Left ventricle myocardium inferior (tissue), 1 donor: ENCODE measurements around the gene HDLBP. TPM values are rescaled to one million over a fixed set of nuclear protein-coding genes. Genes with fewer than 3 reads are reported as not detected.

ENCODE experiments used
- DNase-seq: peaks from one replicate; pipeline ENCODE4 v3.0.0-alpha.2; 2020
- H3K27ac ChIP-seq: fragments of 200-600 bp; replicated peaks from 2 replicates; pipeline ENCODE4 v1.8.0; 2021
- H3K27me3 ChIP-seq: fragments of 200-600 bp; 2 replicates; pipeline ENCODE4 v1.8.0; 2021; ENCODE audit warnings: low read depth
- H3K36me3 ChIP-seq: fragments of 200-600 bp; 2 replicates; pipeline ENCODE4 v1.8.0; 2021
- H3K4me1 ChIP-seq: fragments of 200-600 bp; 2 replicates; pipeline ENCODE4 v1.8.0; 2021
- H3K4me3 ChIP-seq: fragments of 200-600 bp; 2 replicates; pipeline ENCODE4 v1.8.0; 2021; ENCODE audit warnings: mild to moderate bottlenecking, moderate library complexity
- H3K9me3 ChIP-seq: fragments of 200-600 bp; replicated peaks from 2 replicates; pipeline ENCODE4 v1.8.0; 2021
- CTCF ChIP-seq: fragments of 200-600 bp; IDR thresholded peaks from 2 replicates; pipeline ENCODE4 v1.8.0; 2021; ENCODE audit warnings: antibody characterized with exemption, mild to moderate bottlenecking, borderline replicate concordance
- intact Hi-C: fragments of 100-400 bp; cut with micrococcal nuclease; formaldehyde crosslinking; loops from one replicate; pipeline ENCODE4 v1.11.0; 2022
- total RNA-seq: library from RNA; stranded (reverse); fragmentation: NEBNext Ultra II Directional; extraction: Animal tissue kit (Norgen Biotek cat#: 25700); gene quantifications from one replicate; pipeline ENCODE4 v1.2.1, GENCODE V29; 2021
- donor health status: DM: no; HTN: yes; CAD: no; lungs with severe emphysema.

Gene HDLBP
- total RNA-seq, 1 donor from 2014 or later = 365 TPM

- Histone ChIP-seq H3K4me3 (no peak overlapping the region), H3K36me3 (peaks cover 99% of the 10 kb centered on the region), H3K27me3 (no peaks in the 10 kb centered on the region), H3K9me3 (no peaks in the 10 kb centered on the region), H3K4me1 (no peaks in the 10 kb centered on the region), H3K27ac (no peak overlapping the region)
- TF ChIP-seq CTCF = no peak
- no peak for DNase-seq
- intact Hi-C loops = no loop called here
Observed at GRCh38 chr2:241244368-241244767, 71.1 kb downstream of the HDLBP start.

GRCh38 chr2:241242306-241242705, 73.2 kb downstream of the HDLBP start:
- H3K4me3 ChIP-seq = no peak overlapping the region
- H3K9me3 ChIP-seq = no peaks in the 10 kb centered on the region
- no peaks in the 10 kb centered on the region for H3K4me1 ChIP-seq
- no peak for DNase-seq
- H3K27ac ChIP-seq = no peak overlapping the region
- no peaks in the 10 kb centered on the region for H3K27me3 ChIP-seq
- H3K36me3 ChIP-seq = peaks cover 99% of the 10 kb centered on the region
- intact Hi-C loops = no loop called here
- TF ChIP-seq CTCF = no peak

- H3K36me3 ChIP-seq = peaks cover 99% of the 10 kb centered on the region
- DNase-seq = no peak
- H3K4me1 ChIP-seq = no peaks in the 10 kb centered on the region
- H3K9me3 ChIP-seq = no peaks in the 10 kb centered on the region
- H3K27me3 ChIP-seq = no peaks in the 10 kb centered on the region
- intact Hi-C loops = no loop called here
- TF ChIP-seq CTCF = no peak
- H3K27ac ChIP-seq = no peak overlapping the region
- no peak overlapping the region for H3K4me3 ChIP-seq
Observed at GRCh38 chr2:241241669-241242068, 73.8 kb downstream of the HDLBP start.

- Histone ChIP-seq H3K36me3 (peaks cover 99% of the 10 kb centered on the region), H3K27me3 (no peaks in the 10 kb centered on the region)
- TF ChIP-seq CTCF = no peak
Observed at GRCh38 chr2:241240320-241241004, 75.0 kb downstream of the HDLBP start.

GRCh38 chr2:241239552-241240202, 75.8 kb downstream of the HDLBP start:
- no peak for TF ChIP-seq CTCF
- H3K9me3 ChIP-seq = no peaks in the 10 kb centered on the region
- H3K4me3 ChIP-seq = no peak overlapping the region
- no peaks in the 10 kb centered on the region for H3K27me3 ChIP-seq
- DNase-seq = no peak
- no peaks in the 10 kb centered on the region for H3K4me1 ChIP-seq
- no peak overlapping the region for H3K27ac ChIP-seq
- intact Hi-C loops = no loop called here
- H3K36me3 ChIP-seq = peaks cover 99% of the 10 kb centered on the region

More at GRCh38 chr2:241240320-241241004, 75.0 kb downstream of the HDLBP start:
- DNase-seq = no peak
- Histone ChIP-seq H3K27ac (no peak overlapping the region), H3K4me1 (no peaks in the 10 kb centered on the region), H3K9me3 (no peaks in the 10 kb centered on the region), H3K4me3 (no peak overlapping the region)
- intact Hi-C loops = no loop called here
